Fibroblast of skin of abdomen (primary cell): ENCODE measurements around the gene TAS1R1.
"Not testable (repeated sequence)": the region's sequence is repeated elsewhere in the genome, so short reads cannot be mapped to it uniquely, and the experiment has no call there.

Source experiments
- DNase-seq: peaks from one replicate; pipeline ENCODE4 v3.0.0-alpha.2; 2013

TAS1R1 gene

DNA sequence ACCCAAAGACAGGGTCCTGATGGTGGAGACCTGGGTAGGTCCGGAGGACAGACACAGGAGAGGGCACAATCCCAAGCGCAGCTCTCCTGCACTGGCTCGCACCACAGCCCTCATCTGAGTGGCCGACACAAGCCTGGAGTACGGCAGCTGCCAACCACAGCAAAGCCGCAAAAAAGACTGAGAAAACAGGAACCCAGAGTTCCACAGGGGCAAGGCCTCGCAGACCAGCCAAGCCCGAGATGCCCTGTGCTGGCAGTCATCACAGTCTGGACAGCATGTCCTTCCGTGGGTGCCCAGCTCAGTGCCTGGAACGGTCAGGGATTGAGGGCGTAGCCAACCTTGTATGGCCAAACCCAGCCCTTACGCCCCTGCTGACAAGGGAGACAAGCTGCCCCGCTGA lies 36.1 kb downstream of the TAS1R1 start:
- no peak for DNase-seq

- DNase-seq: no peak
Measured at GRCh38 chr1:6591644-6592043, 36.5 kb downstream of the TAS1R1 start.

DNA sequence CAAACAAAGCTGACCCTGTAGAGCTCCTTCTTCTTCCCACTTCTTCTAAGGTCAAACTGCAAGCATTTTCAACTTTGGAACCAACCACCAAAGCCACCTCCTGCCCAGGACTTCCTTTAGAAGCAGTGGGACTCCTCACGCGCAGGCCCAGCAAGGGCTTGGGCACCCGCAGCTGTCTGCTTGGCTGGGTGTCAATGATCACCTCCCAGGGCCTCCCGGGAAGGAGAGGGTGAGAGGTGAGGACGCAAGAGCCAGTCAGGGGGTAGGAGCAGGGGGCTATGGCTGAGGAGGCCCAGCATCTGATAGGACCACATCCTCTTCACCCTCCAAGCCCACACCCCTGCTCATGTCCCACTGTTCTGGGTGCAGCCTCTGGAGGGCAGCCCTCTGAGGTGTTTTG lies 37.3 kb downstream of the TAS1R1 start:
- DNase-seq: no peak

GRCh38 chr1:6592865-6593593 lies 37.9 kb downstream of the TAS1R1 start:
- no peak for DNase-seq

DNA sequence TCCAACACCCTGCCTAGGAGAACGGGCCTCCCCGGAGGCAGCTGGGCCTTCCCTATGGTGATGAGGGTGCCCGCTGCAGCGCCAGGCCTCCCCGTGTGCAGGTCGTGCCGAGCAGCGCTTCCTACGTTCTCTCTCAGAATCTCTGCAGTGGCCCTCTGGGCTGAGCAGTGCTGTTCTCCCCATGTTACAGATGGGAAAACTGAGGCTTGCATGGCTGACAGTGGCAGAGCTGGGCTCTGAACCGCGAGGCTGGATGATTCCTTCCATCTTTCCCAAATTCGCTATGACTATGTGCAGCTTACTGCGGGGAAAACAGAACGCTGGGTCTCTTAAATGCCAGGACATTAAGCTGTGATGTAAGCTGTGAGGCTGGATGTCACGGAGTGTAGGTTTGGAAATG lies 38.7 kb downstream of the TAS1R1 start:
- DNase-seq: no peak

DNA sequence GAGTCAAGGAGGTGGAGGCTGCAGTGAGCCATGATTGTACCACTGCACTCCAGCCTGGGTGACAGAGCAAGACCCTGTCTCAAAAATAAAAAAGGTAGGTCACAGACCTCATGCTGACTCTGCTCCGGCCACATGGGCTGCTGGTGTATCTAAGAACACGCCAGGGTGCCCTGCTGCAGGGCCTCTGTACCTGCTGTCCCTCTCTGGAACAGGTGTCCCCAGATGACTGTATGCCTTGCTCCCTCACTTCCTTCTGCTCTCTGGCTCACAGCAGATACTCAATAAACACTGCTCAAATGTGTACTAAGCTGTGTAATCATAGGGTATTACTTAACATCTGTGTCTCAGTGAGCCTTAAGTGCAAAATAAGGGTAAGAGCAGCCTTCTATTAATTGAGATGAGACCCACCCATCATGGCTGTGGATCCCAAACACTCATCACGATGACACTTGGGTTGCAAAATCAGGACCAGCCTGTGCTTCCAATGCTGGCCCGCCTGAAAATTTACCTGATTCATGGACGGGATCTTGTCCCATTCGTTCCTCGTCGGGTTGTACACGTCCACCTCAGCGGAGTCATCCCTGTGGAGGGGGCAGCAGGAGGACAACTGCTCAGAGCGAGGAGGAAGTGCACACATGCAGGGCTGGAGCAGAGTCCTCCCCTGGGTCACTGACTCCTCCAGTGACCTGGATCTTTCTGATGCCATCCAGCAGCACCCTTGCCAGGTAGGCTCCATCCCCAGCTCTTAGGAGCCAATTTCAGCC lies 40.1 kb downstream of the TAS1R1 start:
- DNase-seq: no peak

DNA sequence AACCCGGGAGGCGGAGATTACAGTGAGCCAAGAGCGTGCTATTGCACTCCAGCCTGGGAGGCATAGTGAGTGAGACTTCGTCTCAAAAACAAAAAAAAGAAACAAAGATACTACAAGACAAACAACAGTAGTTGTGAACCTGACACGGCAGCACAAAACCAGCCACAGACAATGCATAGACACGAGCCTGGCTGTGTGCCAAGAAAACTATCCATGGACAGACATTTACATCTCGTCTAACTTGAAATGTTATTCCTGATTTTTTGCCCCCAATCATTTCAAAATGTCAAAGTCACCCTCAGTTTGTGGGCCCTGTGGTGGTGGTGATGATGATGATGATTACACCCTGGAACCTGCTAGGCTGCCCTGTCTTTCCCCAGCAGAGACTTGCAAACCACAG lies 41.2 kb downstream of the TAS1R1 start:
- DNase-seq: no peak

- DNase-seq: no peak
Measured at GRCh38 chr1:6596886-6597776, 42.0 kb downstream of the TAS1R1 start.

DNA sequence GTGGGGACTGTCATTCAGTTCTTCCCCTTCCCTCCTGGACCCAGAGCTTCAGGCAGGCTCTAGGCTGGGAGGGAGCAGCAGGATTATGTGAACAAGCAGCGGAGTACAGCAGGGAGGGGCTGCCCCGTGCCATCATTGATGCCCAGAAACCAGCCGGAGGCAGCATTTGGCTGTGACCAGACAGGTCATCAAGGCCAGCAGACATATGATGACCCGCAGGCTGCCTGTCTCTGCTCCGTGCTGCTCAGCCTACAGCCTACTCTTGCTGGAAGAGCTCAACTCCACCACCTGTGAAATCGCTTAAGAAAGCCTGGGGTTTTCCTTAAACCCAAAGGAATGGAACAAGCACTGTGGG lies 42.6 kb downstream of the TAS1R1 start:
- no peak for DNase-seq

DNA sequence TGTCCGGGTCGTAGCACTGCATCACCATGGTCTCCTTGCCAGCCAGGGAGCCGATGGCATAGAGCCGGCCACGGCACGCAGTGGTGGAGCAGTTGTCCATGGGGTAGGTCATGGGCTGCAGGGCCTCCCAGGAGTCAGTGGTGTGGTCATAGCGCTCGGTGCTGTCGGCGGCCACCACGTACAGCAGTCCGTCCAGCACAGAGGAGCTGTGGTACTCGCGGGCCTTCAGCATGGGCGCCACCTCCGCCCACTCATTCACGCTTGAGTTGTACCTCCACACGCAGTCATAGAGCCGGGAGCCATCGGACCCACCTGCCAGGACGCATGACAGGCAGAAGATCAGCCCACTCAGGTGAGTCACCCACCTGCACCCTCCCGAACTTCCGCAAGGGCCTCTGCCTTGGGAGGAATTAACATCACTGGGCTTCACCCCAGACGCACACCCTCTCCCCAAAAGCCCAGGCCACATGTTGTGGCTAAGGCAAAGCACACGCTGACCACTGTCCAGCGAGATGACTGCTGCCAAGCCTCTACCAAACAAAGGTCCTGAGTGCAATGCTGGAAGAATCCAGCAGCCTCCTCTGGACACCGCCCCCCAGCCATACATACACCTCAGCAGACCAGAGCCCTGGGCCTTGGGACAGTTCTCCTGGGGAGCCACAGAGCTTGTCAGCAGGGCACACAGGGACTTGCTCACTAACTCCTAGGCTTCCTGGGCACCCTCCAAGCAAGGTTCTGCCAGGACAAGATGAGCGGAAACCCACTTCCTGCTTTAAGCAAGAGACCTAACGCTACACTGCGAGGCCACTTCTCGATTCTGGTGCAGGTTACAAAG lies 44.3 kb downstream of the TAS1R1 start:
- DNase-seq: no peak

DNA sequence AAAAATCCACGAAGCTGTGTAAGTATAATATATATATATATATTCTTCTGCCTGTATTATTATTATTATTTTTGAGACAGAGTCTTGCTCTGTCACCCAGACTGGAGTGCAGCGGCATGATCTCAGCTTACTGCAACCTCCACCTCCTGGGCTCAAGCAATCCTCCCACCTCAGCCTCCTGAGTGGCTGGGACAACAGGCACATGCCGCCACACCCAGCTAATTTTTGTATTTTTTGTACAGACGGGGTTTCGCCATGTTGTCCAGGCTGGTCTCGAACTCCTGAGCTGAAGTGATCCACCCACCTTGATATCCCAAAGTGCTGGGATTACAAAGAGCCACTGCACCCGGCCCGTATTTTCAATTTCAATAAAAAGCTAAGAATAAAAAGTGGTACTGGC lies 44.9 kb downstream of the TAS1R1 start:
- DNase-seq: not testable (repeated sequence)

GRCh38 chr1:6600410-6601048 lies 45.4 kb downstream of the TAS1R1 start:
- no peak for DNase-seq

DNA sequence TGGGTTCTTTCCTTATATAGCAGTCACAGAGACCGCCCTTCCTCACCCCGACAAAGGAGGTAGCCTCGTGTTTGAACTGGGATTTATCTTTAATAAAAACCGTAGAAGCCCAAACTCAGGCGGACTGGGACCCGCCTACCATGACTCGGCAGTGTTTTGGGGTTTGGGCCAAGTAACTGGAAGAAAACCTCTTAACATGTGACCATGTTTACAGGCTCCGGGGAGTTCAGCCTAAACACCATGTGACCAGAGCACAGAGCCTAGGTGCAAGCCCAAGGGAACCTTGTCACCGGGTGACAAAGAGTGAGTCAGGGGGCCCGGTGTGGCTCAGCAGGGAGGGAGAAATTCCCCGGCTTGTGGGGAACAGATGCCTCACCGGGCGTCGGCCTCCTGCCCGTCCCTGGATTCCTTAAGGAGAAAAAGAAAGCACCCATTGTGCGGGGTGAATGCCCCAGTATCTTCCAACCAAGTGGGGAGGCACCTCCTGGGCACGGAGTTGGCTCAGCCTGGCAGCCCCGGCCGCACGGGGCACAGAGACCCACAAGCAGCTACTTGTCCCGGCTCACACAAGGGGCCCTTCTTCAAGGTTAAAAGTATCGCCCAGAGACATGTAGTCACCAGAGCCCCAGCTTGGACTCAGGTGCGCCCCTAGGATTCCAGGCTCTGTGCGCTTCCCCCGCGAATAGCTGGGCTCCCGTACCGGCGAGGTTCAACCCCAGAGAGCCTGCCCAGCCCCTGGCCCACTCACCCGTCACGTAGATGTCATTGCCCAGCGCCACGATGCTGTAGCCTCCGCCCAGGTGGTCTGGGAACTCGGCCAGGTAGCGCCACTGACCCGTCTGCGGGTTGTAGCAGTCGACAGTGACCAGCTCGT lies 46.2 kb downstream of the TAS1R1 start:
- peak; percentile 87 for DNase-seq

DNA sequence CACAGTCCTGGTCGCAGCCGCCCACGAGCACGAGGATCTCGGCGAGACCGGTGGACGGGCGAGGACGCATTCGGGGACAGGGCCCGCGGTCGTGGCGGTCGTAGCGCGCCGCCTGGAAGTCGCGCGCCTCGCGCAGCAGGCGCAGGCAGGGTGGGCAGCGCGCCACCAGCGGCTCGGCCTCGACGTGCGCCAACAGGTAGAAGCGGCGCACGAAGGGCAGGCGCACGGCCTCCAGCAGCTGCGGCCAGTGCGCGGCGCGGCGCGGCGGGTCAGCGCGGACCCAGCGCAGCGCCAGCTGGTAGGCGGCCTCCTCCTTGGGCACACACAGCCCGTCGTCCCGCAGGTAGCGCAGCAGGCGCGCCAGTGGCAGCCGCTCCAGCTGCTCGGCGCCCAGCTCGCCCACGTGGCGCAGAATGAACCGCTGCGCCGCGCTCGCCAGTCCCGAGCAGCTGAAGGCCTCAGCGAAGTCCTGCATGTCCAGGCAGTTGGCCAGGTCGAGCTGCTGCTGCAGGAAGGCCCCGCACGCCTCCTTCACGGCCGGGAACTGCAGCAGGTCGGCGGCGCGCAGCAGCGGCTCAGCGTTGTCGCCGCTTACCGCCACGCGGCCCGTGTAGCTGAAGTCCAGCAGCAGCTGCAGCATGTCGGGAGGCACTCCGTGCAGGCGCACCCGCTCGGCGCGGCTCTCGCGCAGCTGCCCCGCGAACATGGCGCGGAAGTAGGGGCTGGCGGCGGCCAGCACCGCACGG lies 47.0 kb downstream of the TAS1R1 start:
- no peak for DNase-seq

DNA sequence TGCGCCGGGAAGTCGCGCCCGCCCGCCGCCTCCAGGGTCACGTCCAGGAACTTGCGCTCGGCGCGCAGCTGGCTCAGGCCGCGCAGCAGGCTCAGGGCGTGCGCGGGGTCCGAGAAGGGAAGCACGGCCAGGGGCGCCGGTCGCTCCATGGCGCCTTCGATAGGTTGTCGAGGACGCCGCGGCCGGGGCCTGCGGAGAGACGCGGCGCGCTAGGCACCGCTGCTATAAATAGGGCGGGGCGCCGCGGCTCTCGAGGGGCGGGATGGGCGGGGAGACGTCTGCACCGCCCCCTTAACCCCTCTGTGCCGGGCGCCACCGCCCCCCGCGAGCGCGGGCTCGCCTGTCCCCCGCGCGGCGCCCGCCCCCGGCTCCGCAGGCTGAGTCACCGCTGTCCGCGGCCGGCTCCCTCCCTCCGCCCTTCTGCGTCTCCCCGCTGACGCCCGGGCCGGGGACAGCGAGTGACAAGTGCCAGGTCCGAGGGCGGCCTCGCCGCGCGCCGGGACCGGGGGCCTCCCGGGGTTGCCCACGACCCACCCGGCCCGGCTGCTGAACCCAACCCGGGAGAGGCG lies 47.6 kb downstream of the TAS1R1 start, which contains the start of gene KLHL21:
Gene KLHL21, minus strand, starts transcription at position 201 of the 569 bp plus-strand sequence. Its CDS starts 52 bp downstream, at position 149.
- DNase-seq: peak; percentile 92

DNA sequence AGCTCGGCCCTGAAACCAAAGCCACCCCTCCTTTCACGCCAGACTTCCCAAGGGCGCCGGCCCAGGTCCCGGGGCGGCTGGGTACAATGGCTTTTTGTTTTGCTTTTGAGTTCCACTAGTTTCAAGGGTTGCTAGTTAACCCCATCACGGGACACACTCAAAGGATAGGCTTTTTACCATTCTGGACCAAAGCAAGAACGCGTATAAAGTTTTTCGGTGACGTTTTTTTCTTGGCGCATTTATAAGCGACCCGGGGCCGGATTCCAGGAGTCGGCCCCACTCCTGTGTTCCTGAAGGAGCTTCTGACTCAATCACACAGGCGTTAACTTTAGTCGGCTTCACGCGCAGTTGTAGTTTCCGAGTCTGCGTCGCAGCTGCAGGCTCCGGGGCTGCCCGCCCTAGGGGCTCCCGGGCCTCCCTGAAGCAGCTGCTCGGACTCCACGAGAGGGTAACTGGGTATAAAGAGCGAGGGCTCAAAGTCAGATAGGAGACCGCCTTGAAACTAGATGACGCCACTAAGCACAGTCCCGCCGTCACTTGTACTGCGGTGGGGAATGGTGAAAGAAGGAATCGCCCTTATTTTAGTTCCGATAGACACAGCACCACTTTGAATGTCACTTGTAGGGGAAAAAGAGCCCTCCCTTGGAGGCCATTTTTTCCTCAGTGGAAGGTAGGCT lies 48.3 kb downstream of the TAS1R1 start:
- DNase-seq: peak; percentile 84

DNA sequence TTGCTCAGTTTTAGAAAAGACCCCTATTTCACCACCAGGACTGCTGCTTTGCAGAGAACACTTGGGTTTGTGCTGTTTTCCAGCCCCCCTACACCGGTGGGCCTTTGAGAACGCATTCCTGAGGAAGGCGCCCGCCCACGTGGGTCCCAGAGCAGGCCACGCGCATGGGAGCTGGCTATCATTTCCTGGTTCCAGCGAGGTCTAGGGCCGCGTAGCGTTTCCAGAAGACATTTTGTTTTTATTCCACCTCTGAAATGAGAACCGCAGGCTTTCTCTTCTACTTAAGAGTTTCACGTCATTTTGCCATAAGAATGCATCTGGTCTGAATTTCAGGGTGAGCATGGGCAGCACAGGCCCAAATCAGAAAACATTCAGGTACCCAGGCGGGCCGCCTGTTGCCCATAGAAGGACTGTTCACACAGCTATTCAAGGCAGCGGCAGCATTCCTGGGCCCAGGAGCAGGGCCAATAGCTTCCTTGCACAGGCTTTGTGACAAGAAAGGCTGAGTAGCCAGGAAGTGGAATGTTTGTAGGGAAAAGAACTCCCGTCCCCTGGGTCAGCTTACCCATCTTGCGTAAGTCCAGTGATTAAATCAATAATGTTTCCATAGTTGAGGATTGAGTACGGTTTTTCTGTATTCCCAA lies 48.9 kb downstream of the TAS1R1 start:
- peak; percentile 89 for DNase-seq

- DNase-seq: no peak
Measured at GRCh38 chr1:6612641-6613360, 57.7 kb downstream of the TAS1R1 start.
